ENCODE data around the gene CTAG1A. TPM values are rescaled to one million over a fixed set of nuclear protein-coding genes. Genes with fewer than 3 reads are reported as not detected.
"Not testable (repeated sequence)": the region's sequence is repeated elsewhere in the genome, so short reads cannot be mapped to it uniquely, and the experiment has no call there.

The CTAG1A gene
- total RNA-seq = not detected in 3 replicates

DNA sequence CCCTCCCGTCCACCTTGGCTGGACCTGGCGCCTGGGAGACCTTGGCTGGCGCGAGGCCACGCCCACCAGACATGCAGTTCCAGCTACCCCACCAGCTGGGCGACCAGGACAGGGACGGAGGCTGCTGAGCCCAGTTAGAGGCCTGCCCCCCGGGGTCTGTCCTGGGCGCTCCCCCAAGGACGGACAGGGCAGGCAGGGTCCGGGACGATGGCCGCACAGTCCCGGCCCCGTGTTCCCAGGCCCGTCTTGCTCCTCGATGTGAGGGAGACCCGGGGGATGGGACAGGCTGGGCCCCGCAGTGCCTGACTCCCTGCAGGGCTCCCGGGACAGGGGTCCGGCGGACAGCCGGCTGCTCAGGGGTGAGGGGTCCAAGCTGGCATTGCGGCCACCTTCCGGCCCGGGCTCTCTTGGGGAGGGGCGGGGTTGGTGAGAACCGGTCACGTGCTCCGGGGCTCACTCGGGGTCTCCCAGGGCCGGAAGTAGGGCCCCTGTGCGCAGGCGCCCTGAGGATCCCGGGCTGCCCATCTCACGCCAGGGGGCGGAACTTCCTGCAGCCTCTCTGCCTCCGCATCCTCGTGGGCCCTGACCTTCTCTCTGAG is at the start of gene CTAG1A:
TSS of gene CTAG1A (plus strand) at position 549 of the 599 bp plus-strand sequence. CDS start 74 bp downstream, outside the sequence.
- DNase-seq (ENCODE audit: low spot score in 2 of 2, unreplicated experiment in 2 of 2); H3K27ac Mint-ChIP-seq; H3K36me3 Mint-ChIP-seq; H3K4me3 Mint-ChIP-seq; H3K4me1 Mint-ChIP-seq; H3K27me3 Mint-ChIP-seq (ENCODE audit: low read depth); H3K9me3 Mint-ChIP-seq: not testable (repeated sequence)

DNA sequence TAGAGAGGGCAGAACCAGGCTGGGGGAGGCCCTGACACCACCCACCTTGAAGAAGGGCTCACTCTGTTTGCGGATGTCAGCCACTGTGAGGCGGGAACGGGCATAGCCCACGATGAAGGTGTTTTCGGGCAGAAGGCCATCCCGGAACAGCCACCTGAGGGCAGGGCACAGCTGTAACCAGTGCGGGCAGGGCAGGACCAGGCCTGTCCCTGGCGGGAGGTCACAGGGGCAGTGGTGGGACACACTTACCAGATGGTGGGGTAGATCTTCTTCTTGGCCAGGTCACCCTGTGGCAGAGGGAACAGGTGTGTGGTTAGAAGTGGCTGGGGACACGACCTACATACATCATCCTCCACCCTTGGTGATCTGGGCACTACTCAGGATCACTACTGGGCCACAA is 49.0 kb upstream of the CTAG1A start:
- Mint-ChIP-seq H3K36me3 (peaks cover 8% of the 10 kb centered on the region), H3K9me3 (peaks cover 7% of the 10 kb centered on the region), H3K27me3 (ENCODE audit: low read depth) (no peaks in the 10 kb centered on the region), H3K27ac (no peak overlapping the region), H3K4me3 (no peak overlapping the region), H3K4me1 (peaks cover 4% of the 10 kb centered on the region)
- no peak for DNase-seq (ENCODE audit: low spot score in 2 of 2, unreplicated experiment in 2 of 2)
- TF ChIP-seq, protein P1, sequence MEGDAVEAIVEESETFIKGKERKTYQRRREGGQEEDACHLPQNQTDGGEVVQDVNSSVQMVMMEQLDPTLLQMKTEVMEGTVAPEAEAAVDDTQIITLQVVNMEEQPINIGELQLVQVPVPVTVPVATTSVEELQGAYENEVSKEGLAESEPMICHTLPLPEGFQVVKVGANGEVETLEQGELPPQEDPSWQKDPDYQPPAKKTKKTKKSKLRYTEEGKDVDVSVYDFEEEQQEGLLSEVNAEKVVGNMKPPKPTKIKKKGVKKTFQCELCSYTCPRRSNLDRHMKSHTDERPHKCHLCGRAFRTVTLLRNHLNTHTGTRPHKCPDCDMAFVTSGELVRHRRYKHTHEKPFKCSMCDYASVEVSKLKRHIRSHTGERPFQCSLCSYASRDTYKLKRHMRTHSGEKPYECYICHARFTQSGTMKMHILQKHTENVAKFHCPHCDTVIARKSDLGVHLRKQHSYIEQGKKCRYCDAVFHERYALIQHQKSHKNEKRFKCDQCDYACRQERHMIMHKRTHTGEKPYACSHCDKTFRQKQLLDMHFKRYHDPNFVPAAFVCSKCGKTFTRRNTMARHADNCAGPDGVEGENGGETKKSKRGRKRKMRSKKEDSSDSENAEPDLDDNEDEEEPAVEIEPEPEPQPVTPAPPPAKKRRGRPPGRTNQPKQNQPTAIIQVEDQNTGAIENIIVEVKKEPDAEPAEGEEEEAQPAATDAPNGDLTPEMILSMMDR (IDR thresholded peaks at IDR 0.05; ENCODE audit: unreplicated experiment) = no peak

DNA sequence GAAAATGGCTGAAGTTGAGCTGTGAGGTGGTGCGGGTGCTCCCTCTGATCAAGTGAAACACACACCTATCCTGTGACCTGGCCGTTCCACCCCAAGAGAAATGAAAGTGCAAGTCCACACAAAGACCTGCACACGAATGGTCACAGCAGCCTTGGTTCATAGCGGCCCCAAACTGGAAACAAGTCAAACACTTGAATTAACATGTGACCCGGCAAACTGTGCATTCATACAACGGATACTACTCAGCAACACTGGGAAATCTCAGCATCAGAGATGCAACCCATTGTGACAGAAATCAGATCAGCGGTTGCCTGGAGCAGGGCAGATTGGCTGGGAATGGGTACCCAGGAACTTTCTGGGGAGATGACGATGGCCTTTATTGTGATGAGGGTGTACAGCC is 45.9 kb upstream of the CTAG1A start:
- H3K27me3 Mint-ChIP-seq (ENCODE audit: low read depth) = no peaks in the 10 kb centered on the region
- H3K4me1 Mint-ChIP-seq = peaks cover 2% of the 10 kb centered on the region
- DNase-seq (ENCODE audit: low spot score in 2 of 2, unreplicated experiment in 2 of 2) = no peak
- peaks cover 8% of the 10 kb centered on the region for H3K36me3 Mint-ChIP-seq
- TF ChIP-seq, protein P1 (IDR thresholded peaks at IDR 0.05; ENCODE audit: unreplicated experiment) = no peak
- peaks cover 5% of the 10 kb centered on the region for H3K9me3 Mint-ChIP-seq
- H3K4me3 Mint-ChIP-seq = no peak overlapping the region
- H3K27ac Mint-ChIP-seq = no peak overlapping the region

DNA sequence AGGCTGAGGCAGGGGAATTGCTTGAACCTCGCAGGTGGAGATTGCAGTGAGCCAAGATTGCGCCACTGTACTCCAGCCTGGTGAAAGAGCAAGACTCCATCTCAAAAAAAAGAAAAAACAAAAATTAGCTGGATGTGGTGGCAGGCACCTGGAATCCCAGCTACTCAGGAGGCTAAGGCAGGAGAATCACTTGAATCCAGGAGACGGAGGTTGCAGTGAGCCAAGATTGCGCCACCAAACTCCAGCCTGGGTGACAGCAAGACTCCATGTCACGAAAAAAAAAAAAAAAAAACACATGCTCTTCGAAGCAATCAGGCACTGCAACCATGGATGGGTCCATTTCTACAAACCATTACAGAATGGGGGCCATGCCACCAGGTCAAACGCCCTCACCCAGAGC is 44.6 kb upstream of the CTAG1A start:
- not testable (repeated sequence) for H3K27me3 Mint-ChIP-seq (ENCODE audit: low read depth); H3K4me3 Mint-ChIP-seq; DNase-seq (ENCODE audit: low spot score in 2 of 2, unreplicated experiment in 2 of 2); H3K4me1 Mint-ChIP-seq; H3K36me3 Mint-ChIP-seq; H3K9me3 Mint-ChIP-seq; H3K27ac Mint-ChIP-seq

DNA sequence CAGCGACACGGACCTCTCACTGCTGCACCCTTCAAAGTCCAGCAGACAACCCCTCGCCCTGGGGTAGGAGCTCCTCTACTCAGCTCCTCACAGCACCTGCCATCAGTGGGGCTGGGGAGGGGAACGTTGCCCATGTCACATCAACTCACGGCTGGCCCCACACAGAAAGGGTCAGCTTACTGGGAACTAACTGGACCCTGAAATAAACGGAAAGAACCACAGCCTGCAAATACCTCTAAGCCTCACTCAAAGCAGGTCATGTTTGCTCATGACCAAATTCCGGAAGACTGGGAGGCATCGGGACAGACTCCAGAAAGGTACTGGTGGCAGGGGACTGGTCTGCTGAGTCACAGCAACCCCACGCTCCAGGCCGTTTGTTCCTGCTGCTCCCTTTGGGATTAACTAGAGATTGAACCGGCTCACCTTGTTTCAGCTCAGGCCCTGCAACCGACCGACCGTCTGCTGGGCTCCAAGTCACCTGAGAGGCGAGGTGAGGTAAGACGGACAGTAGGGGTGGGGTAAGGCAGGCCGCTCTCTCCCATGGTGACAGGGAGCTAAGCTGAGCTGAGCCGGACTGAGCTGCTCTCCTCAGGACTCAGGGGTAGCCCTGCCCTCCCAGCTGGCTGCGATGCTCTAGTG is 43.9 kb upstream of the CTAG1A start:
- no peaks in the 10 kb centered on the region for H3K27me3 Mint-ChIP-seq (ENCODE audit: low read depth)
- H3K4me3 Mint-ChIP-seq = no peak overlapping the region
- no peak overlapping the region for H3K27ac Mint-ChIP-seq
- H3K4me1 Mint-ChIP-seq = peaks cover 6% of the 10 kb centered on the region
- H3K9me3 Mint-ChIP-seq = peaks cover 5% of the 10 kb centered on the region
- TF ChIP-seq, protein P1 (IDR thresholded peaks at IDR 0.05; ENCODE audit: unreplicated experiment) = no peak
- DNase-seq (ENCODE audit: low spot score in 2 of 2, unreplicated experiment in 2 of 2) = no peak
- H3K36me3 Mint-ChIP-seq = peaks cover 6% of the 10 kb centered on the region

DNA sequence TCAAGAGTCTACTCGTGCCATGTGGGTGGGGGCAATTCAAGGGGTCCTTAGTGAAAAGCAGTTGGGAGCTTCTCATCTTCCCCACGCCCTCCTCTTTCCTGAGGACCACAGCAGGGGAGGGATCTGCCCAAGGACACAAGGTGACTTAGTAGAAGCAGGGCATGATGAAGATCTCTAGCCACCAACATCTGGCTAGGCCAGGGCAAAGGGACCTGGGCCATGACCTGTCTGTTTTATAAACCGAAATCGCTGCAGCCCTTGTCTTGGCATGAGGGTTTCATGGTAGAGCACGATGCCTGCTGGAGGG is 43.4 kb upstream of the CTAG1A start:
- H3K36me3 Mint-ChIP-seq = peaks cover 6% of the 10 kb centered on the region
- no peak for DNase-seq (ENCODE audit: low spot score in 2 of 2, unreplicated experiment in 2 of 2)
- H3K27ac Mint-ChIP-seq = no peak overlapping the region
- H3K9me3 Mint-ChIP-seq = peaks cover 5% of the 10 kb centered on the region
- peaks cover 9% of the 10 kb centered on the region for H3K4me1 Mint-ChIP-seq
- TF ChIP-seq, protein P1 (IDR thresholded peaks at IDR 0.05; ENCODE audit: unreplicated experiment) = no peak
- H3K27me3 Mint-ChIP-seq (ENCODE audit: low read depth) = no peaks in the 10 kb centered on the region
- no peak overlapping the region for H3K4me3 Mint-ChIP-seq
